ENCODE measurements around the gene DMRTB1. TPM values are rescaled to one million over a fixed set of nuclear protein-coding genes. Genes with fewer than 3 reads are reported as not detected.

The DMRTB1 gene
- polyA plus RNA-seq, 1 donor from 2014 or later: not detected

DNA sequence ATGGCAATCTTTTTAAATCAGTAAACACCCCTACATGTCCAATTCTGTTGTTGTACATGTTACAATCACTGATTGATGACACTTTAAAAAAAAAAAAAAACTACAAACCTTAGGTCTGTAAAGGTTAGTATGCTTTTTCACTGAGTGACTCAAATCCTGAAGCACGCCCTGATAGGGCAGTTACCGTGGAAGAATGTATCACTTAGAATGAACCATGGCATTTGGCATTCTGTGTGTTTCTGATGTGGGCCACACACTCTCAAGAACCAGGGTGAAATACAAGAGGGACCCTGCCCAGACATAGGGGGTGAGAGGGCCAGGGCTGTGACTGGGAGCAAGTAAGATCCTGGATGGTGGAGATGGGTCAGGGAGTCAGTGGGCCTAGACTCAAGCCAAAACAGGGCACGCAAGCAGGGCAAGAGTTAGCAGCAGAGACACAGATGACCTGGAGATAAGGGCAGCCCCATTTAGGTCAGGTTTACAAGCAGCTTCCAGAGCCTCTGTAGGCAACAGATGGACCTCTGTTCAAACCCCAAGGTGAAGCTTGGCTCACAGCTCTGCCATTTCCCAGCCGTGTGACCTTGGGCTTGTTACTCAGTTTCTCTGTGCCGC, 47.6 kb upstream of the DMRTB1 start:
- H2AFZ ChIP-seq (ENCODE audit: low read depth, low read length): no peak overlapping the region
- H3K9me3 ChIP-seq (ENCODE audit: low read length): no peaks in the 10 kb centered on the region
- no peaks in the 10 kb centered on the region for H3K79me2 ChIP-seq (replicated peaks; ENCODE audit: insufficient read depth, low read length)
- no peak overlapping the region for H3K27ac ChIP-seq (ENCODE audit: low read length)
- H3K27me3 ChIP-seq (ENCODE audit: insufficient read depth, low read depth, low read length): no peaks in the 10 kb centered on the region
- H3K36me3 ChIP-seq (ENCODE audit: insufficient read depth, low read length): no peaks in the 10 kb centered on the region
- H3F3A ChIP-seq (ENCODE audit: insufficient read depth, low read length, poor library complexity, severe bottlenecking): no peaks in the 10 kb centered on the region
- no peak overlapping the region for H3K4me3 ChIP-seq (ENCODE audit: low read length)
- TF ChIP-seq, protein P1, sequence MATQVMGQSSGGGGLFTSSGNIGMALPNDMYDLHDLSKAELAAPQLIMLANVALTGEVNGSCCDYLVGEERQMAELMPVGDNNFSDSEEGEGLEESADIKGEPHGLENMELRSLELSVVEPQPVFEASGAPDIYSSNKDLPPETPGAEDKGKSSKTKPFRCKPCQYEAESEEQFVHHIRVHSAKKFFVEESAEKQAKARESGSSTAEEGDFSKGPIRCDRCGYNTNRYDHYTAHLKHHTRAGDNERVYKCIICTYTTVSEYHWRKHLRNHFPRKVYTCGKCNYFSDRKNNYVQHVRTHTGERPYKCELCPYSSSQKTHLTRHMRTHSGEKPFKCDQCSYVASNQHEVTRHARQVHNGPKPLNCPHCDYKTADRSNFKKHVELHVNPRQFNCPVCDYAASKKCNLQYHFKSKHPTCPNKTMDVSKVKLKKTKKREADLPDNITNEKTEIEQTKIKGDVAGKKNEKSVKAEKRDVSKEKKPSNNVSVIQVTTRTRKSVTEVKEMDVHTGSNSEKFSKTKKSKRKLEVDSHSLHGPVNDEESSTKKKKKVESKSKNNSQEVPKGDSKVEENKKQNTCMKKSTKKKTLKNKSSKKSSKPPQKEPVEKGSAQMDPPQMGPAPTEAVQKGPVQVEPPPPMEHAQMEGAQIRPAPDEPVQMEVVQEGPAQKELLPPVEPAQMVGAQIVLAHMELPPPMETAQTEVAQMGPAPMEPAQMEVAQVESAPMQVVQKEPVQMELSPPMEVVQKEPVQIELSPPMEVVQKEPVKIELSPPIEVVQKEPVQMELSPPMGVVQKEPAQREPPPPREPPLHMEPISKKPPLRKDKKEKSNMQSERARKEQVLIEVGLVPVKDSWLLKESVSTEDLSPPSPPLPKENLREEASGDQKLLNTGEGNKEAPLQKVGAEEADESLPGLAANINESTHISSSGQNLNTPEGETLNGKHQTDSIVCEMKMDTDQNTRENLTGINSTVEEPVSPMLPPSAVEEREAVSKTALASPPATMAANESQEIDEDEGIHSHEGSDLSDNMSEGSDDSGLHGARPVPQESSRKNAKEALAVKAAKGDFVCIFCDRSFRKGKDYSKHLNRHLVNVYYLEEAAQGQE (IDR thresholded peaks at IDR 0.05; ENCODE audit: borderline replicate concordance): no peak
- TF ChIP-seq, protein P2, sequence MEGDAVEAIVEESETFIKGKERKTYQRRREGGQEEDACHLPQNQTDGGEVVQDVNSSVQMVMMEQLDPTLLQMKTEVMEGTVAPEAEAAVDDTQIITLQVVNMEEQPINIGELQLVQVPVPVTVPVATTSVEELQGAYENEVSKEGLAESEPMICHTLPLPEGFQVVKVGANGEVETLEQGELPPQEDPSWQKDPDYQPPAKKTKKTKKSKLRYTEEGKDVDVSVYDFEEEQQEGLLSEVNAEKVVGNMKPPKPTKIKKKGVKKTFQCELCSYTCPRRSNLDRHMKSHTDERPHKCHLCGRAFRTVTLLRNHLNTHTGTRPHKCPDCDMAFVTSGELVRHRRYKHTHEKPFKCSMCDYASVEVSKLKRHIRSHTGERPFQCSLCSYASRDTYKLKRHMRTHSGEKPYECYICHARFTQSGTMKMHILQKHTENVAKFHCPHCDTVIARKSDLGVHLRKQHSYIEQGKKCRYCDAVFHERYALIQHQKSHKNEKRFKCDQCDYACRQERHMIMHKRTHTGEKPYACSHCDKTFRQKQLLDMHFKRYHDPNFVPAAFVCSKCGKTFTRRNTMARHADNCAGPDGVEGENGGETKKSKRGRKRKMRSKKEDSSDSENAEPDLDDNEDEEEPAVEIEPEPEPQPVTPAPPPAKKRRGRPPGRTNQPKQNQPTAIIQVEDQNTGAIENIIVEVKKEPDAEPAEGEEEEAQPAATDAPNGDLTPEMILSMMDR (IDR thresholded peaks at IDR 0.05; ENCODE audit: poor library complexity, severe bottlenecking): no peak
- TF ChIP-seq EZH2 (IDR thresholded peaks at IDR 0.05; ENCODE audit: borderline replicate concordance, insufficient read depth, low read length, poor library complexity, severe bottlenecking): no peak
- no peak for TF ChIP-seq POLR2AphosphoS5 (IDR thresholded peaks at IDR 0.05)
- TF ChIP-seq EP300 (conservative IDR thresholded peaks at IDR 0.05; ENCODE audit: poor library complexity, severe bottlenecking): no peak
- TF ChIP-seq RAD21 (conservative IDR thresholded peaks at IDR 0.05): no peak
- no peak for TF ChIP-seq SMC3 (conservative IDR thresholded peaks at IDR 0.05; ENCODE audit: poor library complexity)
- no peak for TF ChIP-seq TAF1 (IDR thresholded peaks at IDR 0.05; ENCODE audit: low read depth)
- no peak for TF ChIP-seq MXI1 (conservative IDR thresholded peaks at IDR 0.05; ENCODE audit: poor library complexity, severe bottlenecking)
- H3K9ac ChIP-seq (ENCODE audit: low read length): no peak overlapping the region
- H4K20me1 ChIP-seq (ENCODE audit: insufficient read depth): no peaks in the 10 kb centered on the region
- no peak overlapping the region for H3K4me2 ChIP-seq (ENCODE audit: low read length)
- no peaks in the 10 kb centered on the region for H3K9me2 ChIP-seq (ENCODE audit: insufficient read depth, low read length)

DNA sequence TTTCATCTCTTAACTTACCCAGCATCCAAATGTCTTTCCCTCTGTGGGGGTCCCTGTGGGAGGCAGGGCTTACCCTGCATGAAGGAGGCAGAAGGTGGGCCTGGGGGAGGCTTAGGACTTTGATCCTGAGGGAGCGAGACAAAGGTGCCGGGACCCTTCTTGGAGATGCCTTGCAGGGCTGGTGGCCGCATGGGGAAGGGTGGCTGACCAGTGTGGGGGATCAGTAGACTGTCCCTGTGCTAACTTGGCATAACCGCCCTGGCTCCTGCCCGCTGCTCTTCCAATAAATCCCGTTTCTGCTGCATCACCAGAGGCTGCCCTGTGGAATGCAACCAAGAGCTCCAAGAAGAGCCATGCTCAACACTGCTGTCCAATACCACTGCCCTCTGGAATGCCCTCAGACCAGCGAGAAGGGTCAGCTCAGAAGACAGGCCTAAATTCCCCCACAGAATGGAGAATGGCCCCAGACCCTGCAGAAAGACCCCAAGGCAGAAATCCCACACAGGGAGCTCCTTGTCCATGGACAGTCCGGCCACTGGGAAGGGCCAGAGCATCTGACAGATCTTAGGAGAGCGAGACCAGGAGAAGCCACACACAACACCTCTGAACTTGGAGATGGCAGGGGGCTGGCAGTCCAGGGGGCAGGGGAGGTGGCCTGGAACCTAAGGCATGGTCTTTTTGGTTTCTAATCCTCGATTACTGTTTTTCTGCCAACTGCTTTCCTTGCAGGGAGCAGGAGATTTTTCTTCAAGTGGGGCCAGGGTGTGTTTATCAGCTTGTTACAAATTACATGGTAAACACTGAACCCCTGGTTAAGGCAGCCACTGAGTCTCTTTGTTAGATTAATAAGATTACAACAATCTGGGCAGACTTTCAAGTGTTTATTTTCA, 46.7 kb upstream of the DMRTB1 start:
- Histone ChIP-seq H3K9me2 (ENCODE audit: insufficient read depth, low read length) (no peaks in the 10 kb centered on the region), H3F3A (ENCODE audit: insufficient read depth, low read length, poor library complexity, severe bottlenecking) (no peaks in the 10 kb centered on the region), H3K36me3 (ENCODE audit: insufficient read depth, low read length) (no peaks in the 10 kb centered on the region), H3K9me3 (ENCODE audit: low read length) (no peaks in the 10 kb centered on the region), H3K4me2 (ENCODE audit: low read length) (no peak overlapping the region), H3K27ac (ENCODE audit: low read length) (no peak overlapping the region), H3K4me3 (ENCODE audit: low read length) (no peak overlapping the region), H4K20me1 (ENCODE audit: insufficient read depth) (no peaks in the 10 kb centered on the region), H3K79me2 (replicated peaks; ENCODE audit: insufficient read depth, low read length) (no peaks in the 10 kb centered on the region), H3K27me3 (ENCODE audit: insufficient read depth, low read depth, low read length) (no peaks in the 10 kb centered on the region), H2AFZ (ENCODE audit: low read depth, low read length) (no peak overlapping the region), H3K9ac (ENCODE audit: low read length) (no peak overlapping the region)
- TF ChIP-seq RAD21 (conservative IDR thresholded peaks at IDR 0.05): no peak
- TF ChIP-seq SMC3 (conservative IDR thresholded peaks at IDR 0.05; ENCODE audit: poor library complexity): no peak
- no peak for TF ChIP-seq MXI1 (conservative IDR thresholded peaks at IDR 0.05; ENCODE audit: poor library complexity, severe bottlenecking)
- no peak for TF ChIP-seq POLR2AphosphoS5 (IDR thresholded peaks at IDR 0.05)
- TF ChIP-seq EZH2 (IDR thresholded peaks at IDR 0.05; ENCODE audit: borderline replicate concordance, insufficient read depth, low read length, poor library complexity, severe bottlenecking): no peak
- no peak for TF ChIP-seq EP300 (conservative IDR thresholded peaks at IDR 0.05; ENCODE audit: poor library complexity, severe bottlenecking)
- TF ChIP-seq, protein P1 (IDR thresholded peaks at IDR 0.05; ENCODE audit: borderline replicate concordance): no peak
- TF ChIP-seq, protein P2 (IDR thresholded peaks at IDR 0.05; ENCODE audit: poor library complexity, severe bottlenecking): no peak
- no peak for TF ChIP-seq TAF1 (IDR thresholded peaks at IDR 0.05; ENCODE audit: low read depth)
